GM23338 (cell line): Measurements from ENCODE around the gene CAST. TPM values are rescaled to one million over a fixed set of nuclear protein-coding genes. Genes with fewer than 3 reads are reported as not detected.

Experiments used
- CREB1 ChIP-seq: fragments of 250-450 bp; sonication (Bioruptor Pico); IDR thresholded peaks from 2 replicates; pipeline ENCODE4 v1.5.0; 2020; ENCODE audit warnings: low read depth, mild to moderate bottlenecking, moderate library complexity
- JUNB ChIP-seq: IDR thresholded peaks from one replicate; pipeline ENCODE4 v1.6.1; 2016; ENCODE audit warnings: antibody characterized with exemption; ENCODE audit not compliant: unreplicated experiment
- NANOG ChIP-seq: IDR thresholded peaks from 2 replicates; pipeline ENCODE4 v1.6.1; 2016; ENCODE audit warnings: antibody characterized with exemption, borderline replicate concordance
- POLR2AphosphoS5 ChIP-seq: IDR thresholded peaks from 2 replicates; pipeline ENCODE4 v1.6.1; 2016; ENCODE audit warnings: antibody characterized with exemption, low read depth
- STAT1 ChIP-seq: IDR thresholded peaks from one replicate; pipeline ENCODE4 v1.6.1; 2016; ENCODE audit warnings: antibody characterized with exemption; ENCODE audit not compliant: unreplicated experiment
- ZNF462 ChIP-seq: fragments of 250-450 bp; sonication (Bioruptor Pico); IDR thresholded peaks from 2 replicates; pipeline ENCODE4 v1.5.0; 2020; ENCODE audit warnings: mild to moderate bottlenecking, moderate library complexity
- polyA plus RNA-seq: library from polyadenylated mRNA; unstranded; fragments of >200 nt; fragmentation: Nextera tagmentation; extraction: Ambion mirVana; gene quantifications from 2 replicates; pipeline ENCODE4 v1.2.1, GENCODE V29; 2016
- total RNA-seq: library from RNA; depleted of rRNA; stranded (reverse); fragments of >200 nt; shearing (Covaris generic); gene quantifications from 2 replicates; pipeline ENCODE4 v1.2.3, GENCODE V29; 2014
- TF ChIP-seq, protein P1 (sequence below): IDR thresholded peaks from 2 replicates; pipeline ENCODE4 v1.6.1; 2016; ENCODE audit warnings: antibody characterized with exemption
- TF ChIP-seq, protein P2 (sequence below): IDR thresholded peaks from one replicate; pipeline ENCODE4 v1.6.1; 2018; ENCODE audit warnings: antibody characterized with exemption; ENCODE audit not compliant: unreplicated experiment

Gene CAST
- total and polyA plus RNA-seq, 2 experiments from 2014 or later = 37.9 to 57.7 TPM

- TF ChIP-seq ZNF462 (CRISPR knock-in tag) (no peak), STAT1 (no peak), JUNB (no peak), POLR2AphosphoS5 (no peak), CREB1 (CRISPR knock-in tag) (no peak), NANOG (no peak)
- TF ChIP-seq, protein P1, sequence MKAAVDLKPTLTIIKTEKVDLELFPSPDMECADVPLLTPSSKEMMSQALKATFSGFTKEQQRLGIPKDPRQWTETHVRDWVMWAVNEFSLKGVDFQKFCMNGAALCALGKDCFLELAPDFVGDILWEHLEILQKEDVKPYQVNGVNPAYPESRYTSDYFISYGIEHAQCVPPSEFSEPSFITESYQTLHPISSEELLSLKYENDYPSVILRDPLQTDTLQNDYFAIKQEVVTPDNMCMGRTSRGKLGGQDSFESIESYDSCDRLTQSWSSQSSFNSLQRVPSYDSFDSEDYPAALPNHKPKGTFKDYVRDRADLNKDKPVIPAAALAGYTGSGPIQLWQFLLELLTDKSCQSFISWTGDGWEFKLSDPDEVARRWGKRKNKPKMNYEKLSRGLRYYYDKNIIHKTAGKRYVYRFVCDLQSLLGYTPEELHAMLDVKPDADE = no peak
- TF ChIP-seq, protein P2, sequence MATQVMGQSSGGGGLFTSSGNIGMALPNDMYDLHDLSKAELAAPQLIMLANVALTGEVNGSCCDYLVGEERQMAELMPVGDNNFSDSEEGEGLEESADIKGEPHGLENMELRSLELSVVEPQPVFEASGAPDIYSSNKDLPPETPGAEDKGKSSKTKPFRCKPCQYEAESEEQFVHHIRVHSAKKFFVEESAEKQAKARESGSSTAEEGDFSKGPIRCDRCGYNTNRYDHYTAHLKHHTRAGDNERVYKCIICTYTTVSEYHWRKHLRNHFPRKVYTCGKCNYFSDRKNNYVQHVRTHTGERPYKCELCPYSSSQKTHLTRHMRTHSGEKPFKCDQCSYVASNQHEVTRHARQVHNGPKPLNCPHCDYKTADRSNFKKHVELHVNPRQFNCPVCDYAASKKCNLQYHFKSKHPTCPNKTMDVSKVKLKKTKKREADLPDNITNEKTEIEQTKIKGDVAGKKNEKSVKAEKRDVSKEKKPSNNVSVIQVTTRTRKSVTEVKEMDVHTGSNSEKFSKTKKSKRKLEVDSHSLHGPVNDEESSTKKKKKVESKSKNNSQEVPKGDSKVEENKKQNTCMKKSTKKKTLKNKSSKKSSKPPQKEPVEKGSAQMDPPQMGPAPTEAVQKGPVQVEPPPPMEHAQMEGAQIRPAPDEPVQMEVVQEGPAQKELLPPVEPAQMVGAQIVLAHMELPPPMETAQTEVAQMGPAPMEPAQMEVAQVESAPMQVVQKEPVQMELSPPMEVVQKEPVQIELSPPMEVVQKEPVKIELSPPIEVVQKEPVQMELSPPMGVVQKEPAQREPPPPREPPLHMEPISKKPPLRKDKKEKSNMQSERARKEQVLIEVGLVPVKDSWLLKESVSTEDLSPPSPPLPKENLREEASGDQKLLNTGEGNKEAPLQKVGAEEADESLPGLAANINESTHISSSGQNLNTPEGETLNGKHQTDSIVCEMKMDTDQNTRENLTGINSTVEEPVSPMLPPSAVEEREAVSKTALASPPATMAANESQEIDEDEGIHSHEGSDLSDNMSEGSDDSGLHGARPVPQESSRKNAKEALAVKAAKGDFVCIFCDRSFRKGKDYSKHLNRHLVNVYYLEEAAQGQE = no peak
Measured at GRCh38 chr5:96624596-96624995, 37.6 kb upstream of the CAST start (continued).
